Chondrocyte (in vitro differentiated cells): ENCODE measurements around the gene DTX3. TPM values are rescaled to one million over a fixed set of nuclear protein-coding genes. Genes with fewer than 3 reads are reported as not detected.

ENCODE experiments used
- DNase-seq: peaks from one replicate; pipeline ENCODE4 v3.0.0; 2021; ENCODE audit warnings: mixed read lengths, low spot score
- H3K27ac Mint-ChIP-seq: one replicate; pipeline ENCODE4 v1.8.0; 2021; ENCODE audit warnings: mild to moderate bottlenecking, moderate library complexity, mixed read lengths; ENCODE audit not compliant: unreplicated experiment
- H3K27me3 Mint-ChIP-seq: 2 replicates; pipeline ENCODE4 v1.8.0; 2021; ENCODE audit warnings: low read depth, mixed read lengths
- H3K36me3 Mint-ChIP-seq: 2 replicates; pipeline ENCODE4 v1.8.0; 2021; ENCODE audit warnings: low read depth, mixed read lengths
- H3K4me1 Mint-ChIP-seq: 2 replicates; pipeline ENCODE4 v1.8.0; 2021; ENCODE audit warnings: low read depth, mild to moderate bottlenecking, mixed read lengths
- H3K4me3 Mint-ChIP-seq: one replicate; pipeline ENCODE4 v1.8.0; 2021; ENCODE audit warnings: mild to moderate bottlenecking, moderate library complexity, mixed read lengths; ENCODE audit not compliant: unreplicated experiment
- H3K9me3 Mint-ChIP-seq: 2 replicates; pipeline ENCODE4 v1.8.0; 2021; ENCODE audit warnings: low read depth, mixed read lengths
- CTCF ChIP-seq: fragments of 200-600 bp; sonication (generic); IDR thresholded peaks from 2 replicates; pipeline ENCODE4 v1.5.0; 2021; ENCODE audit warnings: antibody characterized with exemption, mild to moderate bottlenecking, moderate library complexity
- total RNA-seq: library from RNA; stranded (reverse); gene quantifications from 3 replicates; pipeline ENCODE4 v1.2.1, GENCODE V29; 2021

Gene DTX3
- total RNA-seq, 1 donor from 2014 or later: 29.8 TPM

GRCh38 chr12:57600395-57600794, 4.2 kb upstream of the DTX3 start:
- peaks cover 35% of the 10 kb centered on the region for H3K36me3 Mint-ChIP-seq

GRCh38 chr12:57602544-57602943, 2.1 kb upstream of the DTX3 start:
- Mint-ChIP-seq H3K27me3 (no peaks in the 10 kb centered on the region), H3K9me3 (no peaks in the 10 kb centered on the region), H3K36me3 (peaks cover 24% of the 10 kb centered on the region), H3K4me3 (no peak overlapping the region), H3K4me1 (peaks cover 25% of the 10 kb centered on the region), H3K27ac (peak overlapping the region; percentile 32)
- DNase-seq: no peak
- TF ChIP-seq CTCF: no peak

More at GRCh38 chr12:57600395-57600794, 4.2 kb upstream of the DTX3 start:
- Mint-ChIP-seq H3K27ac (no peak overlapping the region), H3K4me3 (no peak overlapping the region), H3K4me1 (peaks cover 17% of the 10 kb centered on the region), H3K27me3 (no peaks in the 10 kb centered on the region), H3K9me3 (no peaks in the 10 kb centered on the region)
- no peak for TF ChIP-seq CTCF
- no peak for DNase-seq

GRCh38 chr12:57603324-57603723, 1.3 kb upstream of the DTX3 start:
- no peak for DNase-seq
- Mint-ChIP-seq H3K27ac (peak overlapping the region; percentile 94), H3K4me3 (no peak overlapping the region), H3K4me1 (peaks cover 25% of the 10 kb centered on the region), H3K9me3 (no peaks in the 10 kb centered on the region), H3K36me3 (peaks cover 21% of the 10 kb centered on the region), H3K27me3 (no peaks in the 10 kb centered on the region)
- TF ChIP-seq CTCF: no peak

- Mint-ChIP-seq H3K27me3 (no peaks in the 10 kb centered on the region), H3K4me1 (peaks cover 25% of the 10 kb centered on the region), H3K4me3 (peak overlapping the region; percentile 77), H3K27ac (peak overlapping the region; percentile 94), H3K9me3 (no peaks in the 10 kb centered on the region), H3K36me3 (peaks cover 21% of the 10 kb centered on the region)
- no peak for TF ChIP-seq CTCF
- no peak for DNase-seq
Measured at GRCh38 chr12:57603815-57604453, 690 bp upstream of the DTX3 start.

GRCh38 chr12:57604992-57605810, 577 bp downstream of the DTX3 start:
- peak overlapping the region; percentile 84 for H3K27ac Mint-ChIP-seq
- peaks cover 14% of the 10 kb centered on the region for H3K36me3 Mint-ChIP-seq
- H3K27me3 Mint-ChIP-seq: no peaks in the 10 kb centered on the region
- no peak for DNase-seq
- H3K4me3 Mint-ChIP-seq: peak overlapping the region; percentile 77
- no peaks in the 10 kb centered on the region for H3K9me3 Mint-ChIP-seq
- TF ChIP-seq CTCF: no peak
- peaks cover 36% of the 10 kb centered on the region for H3K4me1 Mint-ChIP-seq
